ENCODE data around the gene AMMECR1. TPM values are rescaled to one million over a fixed set of nuclear protein-coding genes. Genes with fewer than 3 reads are reported as not detected.
"Not testable (repeated sequence)": the region's sequence is repeated elsewhere in the genome, so short reads cannot be mapped to it uniquely, and the experiment has no call there.

The AMMECR1 gene
- total RNA-seq, 1 donor from 2014 or later: 5.3 TPM

DNA sequence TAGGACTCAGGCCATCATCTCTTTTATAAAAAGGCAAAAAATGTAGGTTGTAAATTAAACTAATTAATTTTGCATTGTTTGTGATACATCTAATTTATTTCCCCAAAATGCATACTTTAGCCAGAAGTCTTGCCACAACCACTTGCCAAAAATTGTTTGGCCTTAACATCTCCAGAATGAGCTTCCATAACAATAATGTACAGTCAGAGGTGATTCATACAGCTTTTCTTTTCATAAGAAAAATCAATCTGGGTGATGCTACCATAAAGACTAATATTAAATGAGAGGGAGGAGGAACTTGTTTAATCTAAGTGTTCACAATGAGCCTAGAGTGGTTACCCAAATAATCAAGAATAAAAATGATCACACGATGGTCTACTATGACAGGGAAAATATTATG, 59.3 kb downstream of the AMMECR1 start:
- no peak for DNase-seq (ENCODE audit: low read depth, low spot score)

DNA sequence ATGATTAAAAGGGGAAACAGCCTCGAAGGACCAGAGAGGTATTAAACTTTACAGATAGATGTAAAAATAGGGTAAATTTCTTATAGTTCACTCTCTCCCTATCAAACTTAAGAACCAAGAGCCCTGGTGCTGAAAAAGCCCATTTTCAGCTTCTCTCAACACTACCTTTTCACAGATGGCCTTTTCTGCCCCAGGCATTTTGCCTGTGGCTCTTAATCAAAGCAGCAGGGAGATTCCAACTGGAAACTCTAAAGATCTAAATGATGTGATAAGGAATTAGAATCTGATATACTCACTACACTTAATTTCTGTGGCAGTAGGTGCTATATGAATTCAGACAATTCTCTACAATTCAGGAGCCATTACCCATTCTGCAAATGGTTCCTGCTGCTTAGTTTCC, 60.0 kb downstream of the AMMECR1 start:
- no peak for DNase-seq (ENCODE audit: low read depth, low spot score)

DNA sequence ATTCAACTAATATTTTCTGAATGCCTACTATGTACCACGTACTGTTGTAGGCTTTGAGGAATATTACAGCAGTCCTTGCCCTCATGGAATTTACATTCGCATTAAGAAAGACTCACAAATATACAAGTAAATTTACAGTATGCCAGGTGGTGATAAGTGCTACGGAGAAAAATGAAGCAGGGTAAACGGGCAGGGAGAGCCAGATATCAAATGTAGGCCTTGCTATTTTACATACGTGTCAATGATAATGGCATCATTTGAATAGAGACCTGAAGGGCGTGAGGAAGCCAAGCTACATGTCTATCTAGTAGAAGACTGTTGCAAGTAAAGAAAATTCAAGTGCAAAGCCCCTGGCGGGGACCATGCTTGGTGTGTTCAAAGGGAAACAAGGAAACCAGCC, 65.2 kb downstream of the AMMECR1 start:
- no peak for DNase-seq (ENCODE audit: low read depth, low spot score)

DNA sequence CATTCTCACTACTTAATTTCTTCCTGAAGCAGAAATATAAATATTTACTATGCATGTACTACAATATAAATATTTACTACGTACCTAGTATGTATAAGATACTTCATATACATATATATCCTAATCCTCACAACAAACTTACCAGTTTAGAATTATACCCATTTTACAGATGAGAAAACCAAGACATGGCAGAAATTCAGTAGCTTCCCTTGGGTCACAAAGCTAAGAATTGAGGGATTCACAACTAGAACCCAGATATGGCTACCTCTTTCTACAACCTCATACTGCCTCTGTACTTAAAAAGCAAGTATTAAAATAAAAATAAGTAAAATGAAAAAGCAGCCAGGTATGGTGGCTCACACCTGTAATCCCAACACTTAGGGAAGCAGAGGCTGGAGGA, 65.9 kb downstream of the AMMECR1 start:
- DNase-seq (ENCODE audit: low read depth, low spot score): no peak

DNA sequence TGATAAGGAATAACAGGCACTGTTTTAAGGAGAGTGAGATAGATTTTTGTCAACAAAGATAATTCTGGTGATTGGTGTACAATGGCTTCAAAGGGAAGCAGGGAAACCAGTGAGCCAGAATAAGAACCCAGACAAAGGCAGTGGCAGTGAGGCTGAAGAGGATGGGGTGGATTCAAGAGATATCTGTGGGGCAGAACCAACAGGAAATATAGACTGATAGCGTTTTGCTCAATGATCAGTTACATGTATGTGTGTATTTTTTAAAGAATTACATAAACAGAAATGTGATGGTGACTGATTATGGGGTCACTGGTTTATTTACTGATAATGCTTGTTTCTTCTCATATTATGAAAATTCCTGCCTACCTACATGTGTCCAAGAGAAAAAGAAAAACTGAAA, 66.4 kb downstream of the AMMECR1 start:
- no peak for DNase-seq (ENCODE audit: low read depth, low spot score)

DNA sequence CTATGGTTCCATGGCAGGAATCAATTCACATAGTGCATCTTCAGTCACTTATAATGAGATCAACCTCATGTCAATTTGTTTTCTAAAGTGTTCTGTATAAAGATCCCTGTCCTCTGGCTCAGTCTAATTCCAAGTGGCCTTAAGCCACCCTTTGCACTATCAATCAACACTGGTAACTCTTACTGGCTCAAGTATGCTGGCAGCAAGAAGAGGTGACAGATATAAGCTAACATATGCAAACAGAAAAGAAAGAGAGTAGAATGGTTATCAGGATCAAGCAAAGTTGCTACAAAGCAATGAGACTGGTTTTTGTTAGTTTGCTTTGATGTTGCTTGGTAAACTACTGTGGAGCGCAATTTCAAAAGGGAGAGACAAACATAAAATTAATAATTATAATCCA, 67.0 kb downstream of the AMMECR1 start:
- DNase-seq (ENCODE audit: low read depth, low spot score): no peak

DNA sequence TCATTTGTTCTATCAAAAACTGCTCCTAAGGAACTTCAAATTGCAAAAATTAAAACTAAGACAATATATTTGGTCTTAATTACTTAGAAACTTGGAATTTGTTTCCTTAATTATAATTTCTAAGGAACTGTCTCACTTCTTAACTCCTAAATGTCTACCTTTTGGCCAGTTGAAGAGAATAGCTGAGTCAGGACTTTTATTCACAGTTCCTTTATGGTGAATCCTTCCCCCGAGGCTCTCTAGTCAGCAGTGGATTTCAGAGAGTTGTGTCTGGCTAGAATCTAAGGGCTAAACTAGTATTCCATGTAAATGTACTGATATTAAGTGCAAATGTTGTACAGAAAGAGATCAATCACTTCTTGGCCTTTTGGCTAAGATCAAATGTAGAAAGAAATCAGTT, 69.3 kb downstream of the AMMECR1 start:
- DNase-seq (ENCODE audit: low read depth, low spot score): no peak

DNA sequence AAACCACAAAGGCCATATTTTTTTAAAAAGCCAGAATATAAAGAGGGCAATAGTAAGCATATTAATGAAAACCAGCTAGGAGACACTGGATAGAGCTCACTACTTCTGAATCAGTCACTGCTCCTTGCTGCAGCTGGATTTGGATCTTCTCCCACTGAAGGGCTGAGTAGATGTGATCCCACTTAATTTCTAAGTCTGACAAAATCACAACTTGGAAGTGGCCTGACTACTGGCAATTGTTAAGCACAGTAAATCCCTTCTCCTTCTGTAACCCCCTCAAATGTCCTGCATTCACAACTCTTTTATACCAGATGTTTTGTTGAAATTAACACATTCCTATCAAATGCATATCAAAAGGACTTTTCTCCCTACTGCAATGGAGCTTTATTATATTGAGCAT, 72.9 kb downstream of the AMMECR1 start:
- no peak for DNase-seq (ENCODE audit: low read depth, low spot score)

DNA sequence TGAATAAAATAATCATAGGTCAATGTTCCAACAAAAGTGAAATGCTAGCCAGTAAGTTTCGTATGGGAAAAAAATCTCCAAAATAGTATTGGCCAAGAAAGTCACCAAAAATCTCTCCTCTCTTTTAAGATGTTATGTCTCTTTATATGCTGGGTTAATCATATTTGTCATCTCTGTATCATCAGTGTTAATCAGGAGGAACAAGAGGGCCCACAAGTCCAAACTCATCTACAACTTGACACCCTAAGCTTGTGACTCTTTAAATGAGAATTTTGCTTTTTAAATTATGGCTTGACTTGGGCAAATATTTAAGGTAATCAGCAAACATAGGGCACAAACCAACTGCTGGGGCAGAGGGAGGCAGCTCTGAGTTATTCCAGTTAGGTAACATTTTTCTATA, 75.5 kb downstream of the AMMECR1 start:
- DNase-seq (ENCODE audit: low read depth, low spot score): no peak

DNA sequence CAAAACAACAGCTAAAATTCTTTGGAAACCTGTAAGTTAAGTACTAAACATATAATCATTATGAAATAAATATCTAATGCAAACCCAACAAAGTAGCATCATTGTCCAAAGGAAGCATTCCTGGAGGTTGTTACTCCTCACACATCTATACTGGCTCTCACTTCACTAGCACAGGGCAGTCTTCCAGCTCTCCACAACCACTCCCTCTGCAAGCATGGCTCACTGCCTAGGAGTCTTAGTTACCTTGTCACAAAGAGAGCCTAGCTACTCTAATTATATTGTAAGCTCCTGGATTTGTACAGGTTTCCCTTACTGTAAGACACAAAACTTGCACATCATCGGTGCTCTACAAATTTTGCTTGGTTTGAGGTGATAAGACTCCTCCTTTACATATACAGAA, 76.1 kb downstream of the AMMECR1 start:
- no peak for DNase-seq (ENCODE audit: low read depth, low spot score)

DNA sequence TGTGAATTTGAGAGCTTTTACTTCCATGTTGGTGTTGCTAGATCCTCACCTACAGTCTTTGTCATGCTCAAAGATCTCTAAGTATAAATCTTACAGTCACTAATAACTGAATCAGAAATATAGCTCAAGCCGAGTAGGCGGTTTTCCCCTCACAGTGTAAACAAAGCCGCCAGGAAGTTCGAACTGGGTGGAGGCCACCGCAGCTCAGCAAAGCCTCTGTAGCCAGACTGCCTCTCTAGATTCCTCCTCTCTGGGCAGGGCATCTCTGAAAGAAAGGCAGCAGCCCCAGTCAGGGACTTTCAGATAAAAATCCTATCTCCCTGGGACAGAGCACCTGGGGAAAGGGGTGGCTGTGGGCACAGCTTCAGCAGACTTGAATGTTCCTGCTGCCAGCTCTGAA, 79.6 kb downstream of the AMMECR1 start:
- DNase-seq (ENCODE audit: low read depth, low spot score): not testable (repeated sequence)

DNA sequence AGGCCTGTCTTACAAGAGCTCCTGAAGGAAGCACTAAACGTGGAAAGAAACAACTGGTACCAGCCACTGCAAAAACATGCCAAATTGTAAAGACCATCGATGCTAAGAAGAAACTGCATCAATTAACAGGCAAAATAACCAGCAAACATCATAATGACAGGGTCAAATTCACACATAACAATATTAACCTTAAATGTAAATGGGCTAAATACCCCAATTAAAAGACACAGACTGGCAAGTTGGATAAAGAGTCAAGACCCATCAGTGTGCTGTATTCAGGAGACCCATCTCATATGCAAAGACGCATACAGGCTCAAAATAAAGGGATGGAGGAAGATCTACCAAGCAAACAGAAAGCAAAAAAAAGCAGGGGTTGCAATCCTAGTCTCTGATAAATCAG, 86.4 kb downstream of the AMMECR1 start:
- not testable (repeated sequence) for DNase-seq (ENCODE audit: low read depth, low spot score)

DNA sequence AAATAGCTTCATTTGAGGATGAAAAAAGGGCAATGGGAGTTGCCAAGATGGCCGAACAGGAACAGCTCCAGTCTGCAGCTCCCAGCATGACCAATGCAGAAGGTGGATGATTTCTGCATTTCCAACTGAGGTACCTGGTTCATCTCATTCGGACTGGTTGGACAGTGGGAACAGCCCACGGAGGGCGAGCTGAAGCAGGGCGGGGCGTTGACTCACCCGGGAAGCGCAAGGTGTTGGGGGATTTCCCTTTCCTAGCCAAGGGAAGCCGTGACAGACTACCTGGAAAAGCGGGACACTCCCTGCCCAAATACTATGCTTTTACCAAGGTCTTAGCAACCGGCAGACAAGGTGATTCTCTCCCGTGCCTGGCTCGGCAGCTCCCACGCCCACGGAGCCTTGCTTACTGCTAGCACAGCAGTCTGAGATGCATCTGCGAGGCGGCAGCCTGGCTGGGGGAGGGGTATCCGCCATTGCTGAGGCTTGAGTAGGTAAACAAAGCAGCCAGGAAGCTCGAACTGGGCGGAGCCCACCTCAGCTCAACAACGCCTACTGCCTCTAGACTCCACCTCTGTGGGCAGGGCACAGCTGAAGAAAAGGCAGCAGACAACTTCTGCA, 88.3 kb downstream of the AMMECR1 start:
- DNase-seq (ENCODE audit: low read depth, low spot score): not testable (repeated sequence)

DNA sequence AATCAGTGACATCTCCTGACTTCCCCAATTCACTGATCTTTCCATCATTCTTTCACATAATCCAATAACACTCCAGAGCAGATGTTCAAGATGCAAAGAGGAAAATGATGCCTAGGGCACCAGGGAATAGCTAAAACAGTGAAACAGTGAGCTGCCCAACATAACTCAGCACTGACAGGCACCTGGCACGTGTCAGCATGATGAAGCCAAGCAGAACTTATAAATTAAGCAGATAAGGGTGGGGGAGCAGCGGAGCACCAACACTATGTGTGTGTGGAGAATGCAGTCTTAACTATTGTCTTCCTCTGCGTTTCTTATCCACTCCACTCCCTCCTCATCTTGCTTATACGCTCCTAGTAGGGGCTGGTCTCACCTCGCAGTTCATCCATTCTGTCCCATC, 89.4 kb downstream of the AMMECR1 start:
- DNase-seq (ENCODE audit: low read depth, low spot score): no peak

DNA sequence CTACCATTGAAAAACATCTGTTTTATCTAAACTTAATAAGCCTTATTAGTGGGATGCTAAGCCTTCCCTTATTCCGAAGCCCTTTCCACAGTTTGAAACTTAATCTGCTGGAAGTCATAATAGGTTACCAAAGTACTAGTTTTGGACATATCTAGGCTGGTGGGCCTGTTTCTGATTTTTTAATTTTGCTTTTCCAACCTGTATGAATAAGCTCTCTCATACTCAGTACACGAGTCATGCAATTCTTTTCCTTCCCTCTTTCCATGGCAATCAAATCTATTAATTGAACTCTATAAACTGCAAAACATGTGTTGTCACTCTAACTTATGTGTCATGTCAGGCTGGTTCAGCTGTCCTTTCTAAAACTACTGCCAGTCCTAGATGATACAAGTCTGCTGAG, 91.0 kb downstream of the AMMECR1 start:
- no peak for DNase-seq (ENCODE audit: low read depth, low spot score)

DNA sequence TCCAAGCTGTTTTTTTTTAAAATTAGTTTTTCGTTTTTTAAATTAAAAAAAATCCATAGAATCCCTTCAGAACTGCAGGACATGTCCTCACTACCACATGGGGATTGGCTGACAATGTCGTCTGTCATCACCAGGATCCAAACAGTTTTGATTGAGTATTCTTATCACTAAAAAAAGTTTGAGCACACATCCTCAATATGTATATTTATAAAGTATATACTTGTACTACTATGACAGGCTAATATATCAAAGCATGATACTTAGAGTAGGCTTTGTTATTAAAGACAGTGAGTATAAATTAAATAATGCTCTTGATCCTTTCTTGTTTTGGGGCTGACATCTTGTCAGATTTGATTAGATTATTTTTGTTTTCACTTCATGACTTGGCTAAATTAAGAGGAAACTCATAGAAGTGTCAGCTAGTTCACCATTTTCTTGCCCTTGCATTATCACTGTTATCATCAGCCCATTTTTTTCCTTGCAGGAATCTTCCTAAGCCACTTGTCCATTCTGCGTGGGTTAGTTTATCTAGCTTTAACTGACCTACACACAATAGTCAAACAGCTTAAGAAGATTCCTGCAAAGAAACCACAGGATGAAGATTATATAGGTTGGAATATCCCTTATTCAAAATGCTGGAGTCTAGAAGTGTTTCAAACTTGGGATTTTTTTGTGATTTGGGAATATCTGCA, 92.8 kb downstream of the AMMECR1 start:
- DNase-seq (ENCODE audit: low read depth, low spot score): no peak

DNA sequence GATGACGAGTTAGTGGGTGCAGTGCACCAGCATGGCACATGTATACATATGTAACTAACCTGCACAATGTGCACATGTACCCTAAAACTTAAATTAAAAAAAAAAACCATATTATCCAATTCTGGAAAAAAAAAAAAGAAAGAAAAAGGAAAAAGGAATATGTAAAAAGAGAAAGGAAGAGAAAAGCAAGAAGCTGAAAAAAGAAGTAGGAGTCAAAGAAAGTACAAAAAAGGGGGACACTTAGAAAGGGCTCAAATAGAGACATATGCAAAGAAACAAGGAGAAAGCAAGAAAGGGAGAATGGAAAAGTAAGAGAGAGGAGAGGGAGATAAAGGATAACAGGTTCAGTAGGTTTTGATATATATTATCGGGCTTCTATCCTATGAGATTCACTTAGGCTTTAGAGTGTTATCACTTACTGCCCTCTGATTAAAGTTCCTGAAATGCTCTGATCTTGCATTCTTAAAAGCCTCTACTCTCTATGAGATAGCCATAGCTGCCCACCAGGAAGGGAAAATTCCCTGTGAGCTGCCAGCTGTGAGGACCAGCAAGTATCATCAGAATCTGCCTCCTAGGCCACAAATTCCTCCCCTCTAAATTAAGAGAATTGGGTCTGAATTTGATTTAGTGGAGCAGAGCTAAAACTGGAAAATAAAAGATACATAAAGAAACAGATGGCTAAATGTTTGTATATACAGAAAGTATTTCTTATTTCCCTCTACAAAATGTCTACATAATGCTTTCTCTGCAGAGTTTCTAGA, 95.2 kb downstream of the AMMECR1 start:
- DNase-seq (ENCODE audit: low read depth, low spot score): no peak

DNA sequence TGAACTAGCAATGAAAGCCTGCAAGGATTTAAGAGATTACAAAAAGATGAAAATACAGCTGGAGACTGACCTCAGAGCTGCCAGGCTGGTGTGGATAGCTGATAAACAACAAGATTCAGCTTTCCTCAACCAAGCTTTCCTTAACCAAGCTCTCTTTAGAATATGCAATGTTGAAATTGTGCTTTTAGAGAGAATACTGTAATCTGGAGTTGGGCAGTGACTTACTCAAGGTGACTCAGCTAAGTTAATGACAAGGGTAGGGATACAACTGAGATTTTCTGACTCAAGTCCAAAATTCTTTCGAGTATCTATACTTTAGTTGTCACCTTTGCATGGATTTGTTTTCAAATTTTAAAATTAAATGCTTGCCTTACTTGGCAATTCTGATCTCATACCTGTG, 98.0 kb downstream of the AMMECR1 start:
- DNase-seq (ENCODE audit: low read depth, low spot score): no peak

DNA sequence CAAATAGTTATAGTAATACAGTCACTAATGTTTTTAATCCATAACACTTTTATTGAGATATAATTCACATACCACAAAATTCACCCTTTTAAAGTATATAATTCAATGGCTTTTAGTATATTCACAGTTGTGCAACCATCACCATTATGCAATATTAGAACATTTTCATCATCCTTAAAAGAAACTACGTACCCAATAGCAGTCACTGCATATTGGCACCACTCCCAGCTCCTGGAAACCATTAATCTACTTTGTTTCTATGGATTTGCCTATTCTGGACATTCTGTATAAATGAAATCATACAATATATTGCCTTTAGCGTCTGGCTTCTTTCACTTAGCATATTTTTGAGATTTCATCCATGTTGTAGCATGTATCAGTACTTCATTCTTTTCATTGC, 99.3 kb downstream of the AMMECR1 start:
- DNase-seq (ENCODE audit: low read depth, low spot score): no peak

DNA sequence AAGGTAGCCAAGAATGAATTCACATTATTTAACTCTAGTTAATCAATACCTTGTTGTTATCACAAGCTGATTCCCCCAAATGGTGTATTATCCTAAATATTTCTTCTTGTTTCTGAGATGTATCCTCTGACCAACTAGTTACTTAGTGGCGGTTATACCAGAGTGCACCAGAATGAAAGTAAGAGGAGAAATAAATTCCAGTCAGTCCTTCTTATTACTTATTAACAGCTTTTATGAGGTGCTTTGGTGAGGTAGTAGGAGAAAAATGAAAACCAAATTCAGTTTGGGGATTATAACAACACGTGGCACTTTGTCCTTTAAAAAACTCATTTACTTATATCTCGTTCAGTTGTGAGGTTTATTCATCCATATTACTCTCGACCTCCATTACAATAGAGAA, 101.9 kb downstream of the AMMECR1 start:
- DNase-seq (ENCODE audit: low read depth, low spot score): no peak

DNA sequence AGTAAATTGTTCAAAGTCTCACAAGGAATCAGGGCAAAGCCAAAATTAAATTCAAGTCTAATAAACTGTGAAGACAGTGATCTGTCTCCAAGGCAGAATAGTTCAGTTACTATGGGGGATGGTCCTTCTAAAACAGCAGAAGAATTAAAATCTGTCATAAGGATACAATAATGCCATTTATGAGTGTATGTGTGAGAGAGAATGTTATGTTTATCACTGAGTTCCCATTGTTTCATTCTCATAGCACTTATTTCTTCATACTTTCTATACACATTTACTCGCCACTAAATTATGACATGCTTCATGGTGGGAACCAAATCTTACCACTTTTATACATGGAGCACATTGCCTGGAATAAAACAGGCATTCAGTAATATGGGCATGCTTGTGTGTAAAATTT, 102.5 kb downstream of the AMMECR1 start:
- DNase-seq (ENCODE audit: low read depth, low spot score): no peak

DNA sequence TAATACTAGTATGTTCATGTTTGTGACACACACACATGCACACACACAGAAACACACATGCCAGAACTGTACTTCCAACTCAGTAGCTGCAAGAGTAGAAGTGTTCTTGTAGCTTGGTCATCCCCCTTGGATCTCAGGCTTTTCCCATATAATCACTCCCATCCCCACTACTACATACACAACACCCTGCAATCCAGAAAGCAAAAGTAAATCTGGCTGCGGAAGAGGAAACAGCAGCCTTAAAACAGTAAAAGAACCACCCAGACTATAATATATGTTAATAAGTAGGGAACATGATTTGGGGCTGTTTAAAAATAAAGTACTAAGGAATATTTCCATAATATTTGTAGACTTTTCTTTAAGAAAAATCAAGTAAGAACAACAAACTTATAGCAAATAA, 103.2 kb downstream of the AMMECR1 start:
- no peak for DNase-seq (ENCODE audit: low read depth, low spot score)

DNA sequence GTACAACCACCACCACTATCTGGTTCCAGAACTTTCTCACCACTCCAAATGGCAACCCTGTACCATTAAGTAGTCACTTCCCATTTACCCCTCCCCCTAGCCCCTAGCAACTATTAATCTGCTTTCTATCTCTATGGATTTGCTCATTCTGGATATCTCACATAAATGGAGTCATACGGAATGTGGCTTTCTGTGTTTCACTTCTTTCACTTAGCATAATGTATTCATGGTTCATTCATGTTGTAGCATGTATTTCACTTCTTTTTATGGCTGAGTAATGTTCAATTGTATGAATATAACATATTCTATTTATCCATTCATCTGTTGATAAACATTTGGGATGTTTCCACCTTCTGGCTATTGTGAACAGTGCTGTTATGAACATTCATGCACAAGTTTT, 104.7 kb downstream of the AMMECR1 start:
- no peak for DNase-seq (ENCODE audit: low read depth, low spot score)
